Raji (cell line): Measurements from ENCODE around the gene OTOR.

Experiments used
- POLR2A ChIP-seq: IDR thresholded peaks from 2 replicates; pipeline ENCODE4 v1.6.1; 2011; ENCODE audit warnings: low read depth, low read length, control low read depth; ENCODE audit not compliant: insufficient read depth

OTOR gene

DNA sequence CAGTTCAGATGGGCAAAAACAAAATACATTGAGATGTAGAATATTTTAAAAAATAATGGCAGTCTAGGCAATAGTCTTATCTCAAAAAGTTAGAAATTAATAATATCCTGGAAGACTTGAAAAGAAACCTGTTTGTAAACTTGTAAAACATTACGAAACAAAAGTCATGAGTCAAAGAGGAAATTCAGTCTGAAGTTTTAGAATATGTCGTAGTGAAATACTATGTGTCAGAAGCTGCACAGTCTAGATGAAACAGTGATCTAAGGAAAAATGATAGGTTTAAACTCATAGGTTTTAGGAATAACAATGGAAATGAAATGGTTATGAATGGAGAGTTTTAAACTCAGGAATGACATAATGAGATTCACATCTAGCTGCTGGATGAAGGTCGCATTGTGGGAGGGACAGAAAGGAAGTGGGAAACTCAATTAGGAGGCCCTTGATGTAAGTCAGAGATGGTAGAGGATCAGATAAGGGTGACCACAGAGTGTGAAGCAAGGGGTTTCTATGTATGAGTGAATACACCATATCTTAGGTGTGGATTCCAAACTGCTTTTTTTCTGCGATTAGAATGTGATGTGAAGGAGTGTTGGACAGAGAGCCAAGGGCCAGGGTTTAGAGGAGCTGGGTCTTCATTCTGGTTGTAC, 15.5 kb upstream of the OTOR start:
- no peak for TF ChIP-seq POLR2A

DNA sequence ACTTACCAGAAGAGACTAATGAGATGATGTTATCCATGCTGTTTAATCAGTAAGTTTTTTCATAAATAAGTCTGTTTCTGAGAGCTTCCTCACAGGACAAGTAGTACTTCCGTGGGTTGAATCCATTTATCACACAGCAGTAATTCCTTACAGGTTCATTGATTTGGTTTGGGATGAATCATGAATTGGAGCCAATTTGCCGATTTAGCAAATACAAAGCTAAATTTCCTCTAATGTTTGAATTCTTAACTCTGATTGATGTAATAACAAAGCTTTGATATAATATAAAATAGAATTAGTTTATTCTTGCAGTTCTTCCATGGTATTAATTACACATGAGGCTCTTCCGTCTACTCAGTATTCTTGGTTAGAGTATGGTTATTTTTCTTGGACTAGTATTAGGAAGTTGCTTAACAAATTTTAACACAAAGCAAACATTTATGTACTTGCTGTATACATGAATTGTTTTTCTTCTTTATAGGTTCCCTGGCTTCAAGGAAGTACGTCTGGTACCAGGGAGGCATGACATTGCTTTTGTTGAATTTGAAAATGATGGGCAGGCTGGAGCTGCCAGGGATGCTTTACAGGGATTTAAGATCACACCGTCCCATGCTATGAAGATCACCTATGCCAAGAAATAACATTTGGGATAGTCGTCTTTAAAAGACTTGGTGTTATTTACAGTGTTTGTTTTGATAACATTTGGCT, 7.6 kb upstream of the OTOR start:
- no peak for TF ChIP-seq POLR2A

DNA sequence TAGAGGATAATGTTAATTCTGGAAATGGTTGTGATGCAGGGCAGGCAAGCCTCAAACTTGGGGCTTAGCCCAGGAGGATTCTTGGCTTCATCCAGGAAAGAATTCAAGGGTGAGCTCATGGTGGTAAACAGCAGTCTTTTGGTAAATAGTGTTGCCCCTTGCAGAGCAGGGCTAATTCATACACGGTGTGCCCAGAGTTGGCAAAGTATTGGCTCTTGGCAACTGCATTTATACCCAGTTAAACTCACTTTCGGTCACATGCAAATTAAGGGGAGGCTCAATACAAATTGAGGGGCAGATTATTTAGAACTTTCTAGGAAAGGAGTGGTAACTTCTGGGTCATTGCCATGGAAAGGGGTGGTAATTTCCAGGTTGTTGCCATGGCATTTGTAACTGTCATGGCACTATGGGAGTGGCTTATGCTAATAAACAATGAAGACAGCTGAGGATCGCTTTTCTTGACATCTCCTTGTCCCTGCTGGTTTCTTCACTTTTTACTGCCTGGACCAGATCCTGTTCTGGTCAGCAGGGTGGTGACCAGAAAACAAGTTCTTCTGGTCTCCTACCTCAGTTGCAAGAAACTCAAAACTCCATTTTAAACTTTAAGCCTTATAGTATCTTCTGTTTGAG, 3.9 kb upstream of the OTOR start:
- TF ChIP-seq POLR2A = no peak

DNA sequence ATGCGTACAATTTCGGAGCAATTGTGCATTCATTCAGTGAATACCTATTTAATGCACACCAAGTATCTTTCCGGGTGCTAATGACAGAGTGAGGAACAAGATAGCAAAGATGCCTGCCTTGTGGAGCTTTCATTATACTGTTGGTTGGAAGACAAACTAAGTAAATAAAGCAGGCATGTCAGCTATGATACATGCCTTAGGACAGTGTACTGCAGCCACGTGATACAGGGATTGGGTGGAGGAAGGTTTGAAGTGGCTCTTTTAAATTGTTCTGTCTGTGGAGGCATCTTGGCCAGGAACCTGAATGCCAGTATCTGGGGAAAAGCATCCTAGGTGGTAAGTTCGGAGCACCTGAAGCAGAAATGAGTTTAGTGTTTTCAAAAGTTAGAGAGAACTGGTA, 3.0 kb upstream of the OTOR start:
- TF ChIP-seq POLR2A = no peak

DNA sequence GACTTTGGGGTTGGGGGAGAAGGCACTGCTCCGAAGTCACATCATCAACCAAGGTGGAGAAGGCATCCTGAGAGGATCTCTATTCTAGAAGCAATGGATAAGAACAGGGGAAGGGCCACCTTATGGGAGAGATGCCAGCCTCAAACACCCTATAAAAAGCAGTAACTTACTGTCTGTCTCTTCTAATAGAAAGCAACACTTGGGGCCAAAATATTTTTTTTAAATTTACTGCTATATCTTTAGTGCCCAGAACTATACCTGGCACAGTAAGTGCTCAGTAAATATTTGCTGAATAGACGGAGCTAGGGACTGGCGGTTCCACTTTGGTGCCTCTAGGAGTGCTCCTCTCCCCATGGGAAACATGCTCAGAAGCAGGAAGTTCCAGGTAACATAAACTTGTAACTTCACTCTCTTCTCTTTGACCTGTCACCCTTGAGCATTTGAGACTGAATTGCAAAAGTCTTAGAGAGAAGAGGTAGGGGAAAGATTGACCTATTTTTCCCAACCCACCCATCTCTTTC, 807 bp upstream of the OTOR start:
- no peak for TF ChIP-seq POLR2A

DNA sequence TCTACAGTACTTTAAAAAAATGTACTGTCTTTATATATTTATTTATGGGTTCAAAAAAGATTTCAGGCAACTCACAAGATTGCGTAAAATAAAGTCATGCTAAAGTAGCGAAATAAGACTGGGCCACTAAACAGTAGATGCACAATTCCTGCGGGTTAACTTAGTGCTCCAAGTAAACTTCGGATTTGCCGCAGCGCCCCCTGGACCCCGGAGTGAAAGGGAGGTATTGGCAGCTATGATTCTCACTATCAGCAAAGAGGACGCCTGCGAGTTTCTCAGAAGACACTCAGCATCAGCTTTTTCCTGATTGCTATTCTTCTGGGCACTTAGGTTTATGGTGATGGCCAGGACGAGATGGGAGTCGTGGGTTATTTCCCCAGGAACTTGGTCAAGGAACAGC, 1.4 kb downstream of the OTOR start:
- TF ChIP-seq POLR2A = no peak

DNA sequence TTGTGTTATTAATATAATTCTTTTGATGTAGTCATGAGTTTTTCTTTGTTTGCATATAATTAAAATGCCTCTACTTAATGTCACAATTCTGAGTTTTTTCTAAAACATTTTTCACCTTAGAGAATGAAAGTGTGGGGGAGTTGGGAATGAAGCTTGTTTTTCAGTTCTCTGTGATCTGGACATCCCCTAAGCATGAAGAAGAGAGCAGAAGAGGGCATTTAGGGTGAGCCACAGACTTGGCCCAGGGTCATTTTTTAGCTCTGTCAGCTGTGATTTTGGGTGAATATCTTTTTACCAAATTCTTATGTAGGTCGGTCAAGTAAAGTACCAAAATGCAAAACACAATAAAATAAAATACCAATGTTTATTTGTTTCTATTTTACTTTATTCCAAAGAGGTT, 3.9 kb downstream of the OTOR start:
- no peak for TF ChIP-seq POLR2A

DNA sequence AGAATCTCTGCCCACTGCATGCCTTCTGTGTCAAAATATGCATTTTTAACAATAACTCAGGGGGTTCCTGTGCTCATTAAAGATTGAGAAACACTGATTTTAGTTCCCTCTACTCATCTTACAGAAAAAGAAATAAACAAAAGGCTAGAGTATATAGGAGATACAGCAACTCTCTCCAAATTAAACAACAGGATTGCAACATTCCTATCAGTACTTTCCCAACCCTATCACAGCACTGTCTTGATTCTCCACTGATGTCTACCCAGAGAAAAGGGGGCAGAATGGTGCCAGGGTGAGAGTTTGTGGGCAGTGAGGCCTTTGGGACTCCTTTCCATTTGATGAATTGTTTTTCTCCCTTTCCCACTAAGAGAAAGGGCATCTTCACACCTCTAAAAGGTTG, 4.7 kb downstream of the OTOR start:
- no peak for TF ChIP-seq POLR2A

DNA sequence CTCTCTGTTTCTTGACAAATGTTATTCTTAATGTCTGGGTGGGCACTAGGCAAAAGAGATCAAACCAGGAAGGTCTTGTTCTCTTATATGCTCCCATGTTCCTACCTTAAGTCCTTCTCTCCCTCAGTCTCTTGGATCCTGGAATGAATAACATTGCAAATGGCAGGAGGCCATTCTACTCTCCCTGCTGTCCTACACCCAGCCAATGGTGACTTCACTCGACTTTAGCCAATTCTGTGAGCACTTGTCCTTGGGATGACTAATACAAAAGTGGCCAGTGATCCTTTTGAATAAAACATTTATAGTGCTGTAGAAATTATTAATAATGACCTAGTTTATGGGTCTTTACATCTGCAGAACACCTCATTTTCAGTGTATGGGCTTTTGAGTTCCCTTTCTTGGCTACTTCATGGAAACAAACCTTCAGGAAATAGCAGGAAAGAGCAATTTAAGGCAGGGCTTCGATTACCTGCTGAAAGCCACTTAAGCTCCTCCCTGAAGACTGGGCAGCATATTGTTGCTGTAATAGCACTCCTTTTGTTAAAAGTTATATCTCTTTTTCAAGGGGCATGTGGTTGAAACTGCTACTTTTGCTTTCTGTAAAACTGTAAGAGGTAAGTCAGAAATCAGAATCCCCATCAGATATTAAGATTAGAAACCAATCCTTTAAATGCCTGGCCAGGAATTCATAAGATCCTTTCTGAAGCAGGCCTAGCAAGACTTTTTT, 10.5 kb downstream of the OTOR start:
- no peak for TF ChIP-seq POLR2A

DNA sequence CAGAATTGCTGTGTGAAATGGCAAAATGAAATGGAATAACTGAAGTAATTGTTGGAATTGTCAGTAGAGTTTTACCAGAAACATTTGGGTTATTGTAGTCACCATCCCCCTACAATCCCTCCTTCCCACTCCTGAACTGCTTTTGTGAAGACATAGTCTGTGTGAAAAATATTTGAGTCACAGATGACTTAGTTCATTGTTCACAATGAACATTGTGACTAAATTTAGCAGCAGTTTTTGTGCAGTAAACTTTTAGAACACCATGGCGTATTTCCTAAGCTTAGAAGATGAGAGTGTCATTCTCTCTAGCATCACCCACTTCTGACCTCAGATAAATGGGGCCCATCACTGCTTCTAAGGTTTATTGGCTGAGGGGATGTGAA, 11.0 kb downstream of the OTOR start:
- no peak for TF ChIP-seq POLR2A

DNA sequence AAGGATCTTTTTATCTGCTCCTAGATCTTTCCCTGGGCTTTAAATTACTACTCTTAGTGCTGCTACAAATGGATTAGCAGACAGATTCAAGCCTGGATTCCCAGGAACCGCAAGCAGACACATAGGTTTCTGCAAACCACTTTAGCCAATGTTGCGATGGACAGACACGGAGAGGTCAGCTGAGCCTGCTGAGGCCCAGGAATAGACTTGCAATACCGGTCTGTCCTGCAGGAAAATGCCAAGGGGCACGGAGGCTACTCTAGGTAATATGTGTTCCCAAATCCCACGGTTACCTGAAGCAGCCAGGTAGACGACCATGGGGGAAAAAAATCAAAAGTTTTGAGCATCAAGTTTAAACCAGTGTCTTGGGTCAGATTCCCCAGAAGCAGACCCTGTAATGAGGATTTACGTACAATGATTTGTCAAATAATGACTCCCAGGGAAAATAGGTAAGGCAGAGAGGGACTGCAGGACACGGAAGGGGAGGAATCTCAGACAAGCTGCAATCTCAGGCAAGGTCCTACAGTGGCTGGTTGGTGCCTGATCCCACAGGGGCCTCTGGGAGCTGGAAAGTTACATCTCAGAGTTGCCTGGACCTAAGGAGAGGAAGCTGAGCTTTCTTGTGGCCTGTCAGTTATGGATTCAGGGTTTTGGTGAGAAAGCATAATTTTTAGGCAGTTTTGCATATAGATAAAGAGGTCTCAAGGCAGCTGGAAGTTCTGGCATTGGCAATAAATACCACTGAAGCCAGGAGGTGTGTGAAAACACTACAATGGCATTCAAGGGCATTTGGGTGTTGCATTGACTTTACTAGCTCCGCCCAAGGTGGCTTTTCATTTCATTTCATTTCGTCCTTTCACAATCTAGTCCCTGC, 12.5 kb downstream of the OTOR start:
- no peak for TF ChIP-seq POLR2A

DNA sequence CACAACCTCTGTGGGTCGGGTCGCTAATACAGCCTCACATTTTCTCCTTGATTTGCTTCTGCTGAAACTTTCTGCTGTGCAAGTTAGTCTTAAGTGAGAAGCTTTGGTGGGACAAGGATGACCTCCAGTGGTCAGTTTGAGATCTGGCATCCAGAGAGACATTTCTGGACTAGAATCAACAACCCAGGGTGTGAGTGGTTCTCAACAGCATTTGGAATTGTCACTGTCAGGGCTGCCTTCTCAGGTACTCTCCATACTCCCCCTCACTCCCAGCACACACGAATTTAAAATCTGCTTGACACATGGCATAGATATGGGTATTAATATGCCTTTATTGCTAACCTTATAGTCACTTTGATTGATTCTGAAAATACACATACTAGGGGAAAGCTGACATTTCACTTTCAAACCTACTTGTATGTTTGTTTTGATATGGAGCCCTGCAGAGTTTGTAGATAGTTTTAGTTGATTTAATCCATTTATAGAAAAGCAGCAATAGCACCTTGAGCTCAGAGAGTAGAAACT, 13.2 kb downstream of the OTOR start:
- TF ChIP-seq POLR2A = no peak

DNA sequence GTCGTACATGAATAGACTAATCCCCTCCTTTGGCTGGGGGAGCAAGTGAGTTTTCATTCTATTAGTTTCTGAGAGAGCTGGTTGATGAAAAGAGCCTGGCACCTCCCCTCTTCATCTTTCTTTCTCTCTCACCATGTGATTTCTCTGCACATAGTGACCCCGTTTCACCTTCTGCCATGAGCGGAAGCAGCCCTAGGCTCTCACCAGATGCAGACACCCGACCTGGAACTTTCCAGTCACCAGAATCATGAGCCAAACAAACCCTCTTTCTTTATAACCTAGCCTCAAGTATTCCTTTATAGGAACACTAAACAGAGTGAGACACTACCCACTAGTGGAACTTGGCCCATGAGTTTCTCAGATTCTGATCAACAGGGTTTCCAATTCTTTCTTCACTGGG, 16.4 kb downstream of the OTOR start:
- no peak for TF ChIP-seq POLR2A

DNA sequence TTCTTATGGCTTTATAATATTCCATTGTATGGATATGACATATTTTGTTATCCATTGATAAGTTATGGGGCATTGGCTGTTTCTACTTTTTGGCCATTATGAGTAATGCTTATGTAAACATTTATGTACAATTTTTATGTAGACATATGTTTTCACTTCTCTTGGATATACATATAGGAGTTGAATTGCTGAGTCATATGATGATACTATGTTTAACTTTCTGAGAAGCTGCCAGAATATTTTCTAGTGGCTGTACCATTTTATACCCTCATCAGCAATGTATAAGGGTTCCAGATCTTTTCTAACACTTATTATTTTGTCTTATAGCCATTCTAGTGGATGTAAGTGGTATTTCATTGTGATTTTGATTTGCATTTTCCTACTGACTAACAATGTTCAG, 23.1 kb downstream of the OTOR start:
- no peak for TF ChIP-seq POLR2A

DNA sequence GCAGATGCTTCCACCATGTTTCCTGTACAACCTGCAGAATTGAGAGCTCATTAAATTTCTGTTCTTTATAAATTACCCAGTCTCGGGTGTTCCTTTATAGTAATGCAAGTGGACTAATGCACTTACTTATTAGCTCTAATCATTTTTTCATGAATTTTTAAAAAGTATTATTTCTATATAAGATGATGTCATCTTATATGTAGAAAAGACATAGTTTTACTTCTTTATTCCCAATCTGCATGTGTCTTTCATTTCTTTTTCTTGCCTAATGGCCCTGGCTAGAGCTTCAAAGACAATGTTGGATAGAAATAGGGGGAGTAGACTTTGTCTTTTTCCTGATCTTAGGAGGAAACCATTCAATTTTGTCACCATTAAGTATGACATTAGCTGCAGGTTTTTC, 27.8 kb downstream of the OTOR start:
- TF ChIP-seq POLR2A = no peak

DNA sequence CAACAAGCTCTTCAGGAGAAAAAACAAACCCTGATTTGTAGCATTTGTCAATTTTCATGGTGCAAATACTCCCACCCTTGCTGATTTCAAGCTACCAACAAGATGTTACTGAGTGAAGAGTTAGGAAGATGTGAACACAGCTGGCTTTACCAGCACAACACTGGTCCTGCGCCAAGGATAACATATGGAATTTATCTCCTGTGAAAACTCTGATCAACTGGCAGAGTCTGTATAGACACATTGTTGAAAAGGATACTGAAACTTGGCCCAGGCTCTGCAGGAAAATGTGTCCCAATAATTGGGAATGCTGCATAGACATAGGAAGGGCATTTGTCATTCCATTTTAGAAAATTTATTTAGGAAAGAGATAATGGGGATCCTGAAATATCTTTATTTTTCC, 29.0 kb downstream of the OTOR start:
- TF ChIP-seq POLR2A = no peak
